ENCODE results near the gene KCNA10.

Gene KCNA10

GRCh38 chr1:110519125-110519810 is at the start of gene KCNA10:
TSS of gene KCNA10 (minus strand) at chr1:110519175. CDS start at chr1:110518787, 388 bp downstream.
- DNase-seq (ENCODE audit: low read depth), result no peak

GRCh38 chr1:110566836-110567235 is 47.9 kb upstream of the KCNA10 start:
- DNase-seq (ENCODE audit: low read depth), result no peak

GRCh38 chr1:110565565-110565964 is 46.6 kb upstream of the KCNA10 start:
- no peak for DNase-seq (ENCODE audit: low read depth)

GRCh38 chr1:110563089-110563488 is 44.1 kb upstream of the KCNA10 start:
- no peak for DNase-seq (ENCODE audit: low read depth)

GRCh38 chr1:110561596-110561995 is 42.6 kb upstream of the KCNA10 start:
- no peak for DNase-seq (ENCODE audit: low read depth)

- DNase-seq (ENCODE audit: low read depth), result no peak
Measured at GRCh38 chr1:110559157-110559556, 40.2 kb upstream of the KCNA10 start.

GRCh38 chr1:110557481-110557880 is 38.5 kb upstream of the KCNA10 start:
- DNase-seq (ENCODE audit: low read depth), result no peak

- DNase-seq (ENCODE audit: low read depth), result no peak
Measured at GRCh38 chr1:110556471-110556807, 37.5 kb upstream of the KCNA10 start.

- no peak for DNase-seq (ENCODE audit: low read depth)
Measured at GRCh38 chr1:110555807-110556470, 37.0 kb upstream of the KCNA10 start.

- no peak for DNase-seq (ENCODE audit: low read depth)
Measured at GRCh38 chr1:110554871-110555801, 36.2 kb upstream of the KCNA10 start.

- no peak for DNase-seq (ENCODE audit: low read depth)
Measured at GRCh38 chr1:110551278-110551809, 32.4 kb upstream of the KCNA10 start.

GRCh38 chr1:110549831-110550230 is 30.9 kb upstream of the KCNA10 start:
- no peak for DNase-seq (ENCODE audit: low read depth)

- no peak for DNase-seq (ENCODE audit: low read depth)
Measured at GRCh38 chr1:110548381-110548780, 29.4 kb upstream of the KCNA10 start.

GRCh38 chr1:110547017-110547416 is 28.0 kb upstream of the KCNA10 start:
- no peak for DNase-seq (ENCODE audit: low read depth)

GRCh38 chr1:110545492-110545891 is 26.5 kb upstream of the KCNA10 start:
- DNase-seq (ENCODE audit: low read depth), result no peak

GRCh38 chr1:110544753-110545152 is 25.8 kb upstream of the KCNA10 start:
- no peak for DNase-seq (ENCODE audit: low read depth)

GRCh38 chr1:110542725-110543124 is 23.8 kb upstream of the KCNA10 start:
- DNase-seq (ENCODE audit: low read depth), result peak; percentile 19

GRCh38 chr1:110541906-110542395 is 23.0 kb upstream of the KCNA10 start:
- no peak for DNase-seq (ENCODE audit: low read depth)

- no peak for DNase-seq (ENCODE audit: low read depth)
Measured at GRCh38 chr1:110540891-110541685, 22.1 kb upstream of the KCNA10 start.

- no peak for DNase-seq (ENCODE audit: low read depth)
Measured at GRCh38 chr1:110538921-110539320, 19.9 kb upstream of the KCNA10 start.

- no peak for DNase-seq (ENCODE audit: low read depth)
Measured at GRCh38 chr1:110538075-110538474, 19.1 kb upstream of the KCNA10 start.
